HG03460 (cell line): ENCODE results near the gene AP1M1.
"Not testable (repeated sequence)": the region's sequence is repeated elsewhere in the genome, so short reads cannot be mapped to it uniquely, and the experiment has no call there.

ENCODE experiments used
- ATAC-seq: cut with Tn5 transposase; IDR thresholded peaks from one replicate; pipeline ENCODE4 v1.9.1; 2021; ENCODE audit not compliant: unreplicated experiment

Gene AP1M1

GRCh38 chr19:16197622-16198369 is at the start of gene AP1M1:
AP1M1 (plus strand) TSS chr19:16197911; CDS start chr19:16198027, 116 bp downstream.
- peak; percentile 65 for ATAC-seq

GRCh38 chr19:16148443-16149229 is 49.1 kb upstream of the AP1M1 start:
- no peak for ATAC-seq

GRCh38 chr19:16153582-16154336 is 44.0 kb upstream of the AP1M1 start:
- no peak for ATAC-seq

DNA sequence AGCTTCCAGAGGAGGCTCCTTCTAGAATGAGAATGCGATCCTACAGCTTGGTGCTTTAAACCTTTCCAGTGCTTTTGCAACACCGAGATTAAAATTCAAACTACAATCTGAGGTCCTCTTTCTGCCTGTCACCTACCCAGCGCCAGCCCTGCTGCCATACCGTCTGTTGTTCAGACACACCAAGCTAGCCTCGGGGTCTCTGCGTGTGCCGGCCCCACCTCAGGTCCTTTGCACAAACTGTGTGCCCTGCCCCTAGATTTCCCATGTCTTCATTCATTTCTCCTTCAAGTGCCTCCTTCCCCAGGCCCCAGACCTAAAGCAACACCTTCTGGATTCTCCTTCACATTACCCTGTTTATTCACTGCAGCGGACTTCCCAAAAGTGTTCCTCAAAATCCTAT is 43.2 kb upstream of the AP1M1 start:
- ATAC-seq = no peak

- ATAC-seq = no peak
Measured at GRCh38 chr19:16155128-16155527, 42.6 kb upstream of the AP1M1 start.

- ATAC-seq = no peak
Measured at GRCh38 chr19:16156904-16157303, 40.8 kb upstream of the AP1M1 start.

DNA sequence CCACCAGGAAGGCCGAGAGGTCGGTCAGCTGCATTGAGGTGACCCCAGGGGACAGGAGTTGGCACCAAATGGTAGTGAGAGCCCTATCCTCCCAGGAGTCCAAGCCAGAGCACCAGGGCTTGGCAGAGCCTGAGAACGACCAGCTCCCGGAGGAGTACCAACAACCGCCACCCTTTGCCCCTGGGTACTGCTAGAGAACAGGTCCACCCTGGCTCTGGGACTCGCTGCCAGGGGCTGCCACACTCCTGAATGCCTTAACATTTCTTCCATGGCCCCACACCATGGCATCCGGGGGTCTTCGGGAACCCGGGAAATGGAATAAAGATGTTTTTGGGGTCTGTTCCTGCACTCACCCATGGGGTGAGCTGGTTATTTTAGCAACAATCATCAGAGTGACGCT is 40.1 kb upstream of the AP1M1 start:
- ATAC-seq = no peak

GRCh38 chr19:16159655-16160054 is 38.1 kb upstream of the AP1M1 start:
- ATAC-seq = no peak

DNA sequence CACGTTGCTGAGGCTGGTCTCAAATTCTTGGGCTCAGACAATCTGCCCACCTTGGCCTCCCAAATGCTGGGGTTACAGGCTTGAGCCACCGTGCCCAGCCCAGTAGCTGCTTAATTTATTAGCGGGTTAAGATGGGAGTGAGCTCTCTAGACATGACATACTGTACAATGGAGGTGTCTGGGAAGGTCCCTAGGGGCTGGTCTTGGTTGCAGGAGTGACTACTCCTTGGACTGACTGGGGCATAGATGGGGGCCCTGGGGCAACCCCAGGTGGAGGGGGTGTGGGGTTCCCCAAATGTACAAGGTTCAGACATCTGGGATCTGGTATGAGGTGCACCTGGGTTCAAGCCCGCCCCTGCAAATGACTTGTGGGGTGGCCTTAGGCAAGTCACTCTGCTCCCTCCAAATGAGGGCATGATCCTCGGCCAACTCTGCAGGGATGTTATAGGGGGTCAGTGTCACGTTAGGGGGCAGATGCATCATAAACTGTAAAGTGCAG is 37.2 kb upstream of the AP1M1 start:
- ATAC-seq = no peak

DNA sequence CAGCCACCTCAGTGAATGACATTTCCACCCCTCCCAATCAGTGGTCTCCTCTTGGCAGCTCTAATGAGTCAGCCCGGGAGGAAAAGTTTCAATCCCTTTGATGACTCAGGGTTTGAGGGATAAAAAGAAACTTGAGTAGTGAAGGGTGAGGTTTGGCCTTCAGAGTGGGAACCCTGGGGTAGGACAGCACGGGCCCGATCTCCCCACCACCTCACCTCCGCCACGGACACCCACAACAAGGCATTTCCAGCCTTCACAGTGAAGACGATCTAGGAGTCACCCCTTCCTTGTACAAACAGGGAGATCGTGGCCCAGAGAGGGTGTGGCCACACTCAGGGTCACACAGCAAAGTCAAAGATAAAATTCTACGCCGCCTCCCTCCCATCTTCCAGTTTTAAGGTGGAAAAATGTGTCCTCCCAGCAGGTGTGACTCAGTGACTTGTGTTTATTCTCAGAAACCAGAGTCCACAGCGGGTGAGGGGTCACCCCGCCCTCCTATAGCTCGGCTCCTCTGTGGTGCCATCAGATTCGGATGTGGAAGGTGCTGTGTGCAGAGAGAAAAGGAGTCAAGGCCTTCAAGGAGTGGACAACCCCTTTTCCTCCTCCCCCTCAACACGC is 36.7 kb upstream of the AP1M1 start:
- no peak for ATAC-seq

DNA sequence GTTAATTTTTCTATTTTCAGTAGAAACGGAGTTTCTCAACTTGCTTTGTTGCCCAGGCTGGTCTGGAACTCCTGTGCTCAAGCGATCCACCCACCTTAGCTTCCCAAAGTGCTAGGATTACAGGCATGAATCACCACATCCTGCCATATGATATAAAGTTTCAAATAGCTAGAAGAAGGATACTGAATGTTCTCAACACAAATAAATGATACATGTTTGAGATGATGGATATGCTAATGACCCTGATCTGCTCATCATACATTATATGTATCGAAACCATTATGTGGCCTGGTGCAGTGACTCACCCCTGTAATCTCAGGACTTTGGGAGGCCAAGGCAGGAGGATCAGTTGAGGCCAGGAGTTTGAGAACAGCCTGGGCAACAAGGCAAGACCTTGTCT is 35.9 kb upstream of the AP1M1 start:
- ATAC-seq = no peak

DNA sequence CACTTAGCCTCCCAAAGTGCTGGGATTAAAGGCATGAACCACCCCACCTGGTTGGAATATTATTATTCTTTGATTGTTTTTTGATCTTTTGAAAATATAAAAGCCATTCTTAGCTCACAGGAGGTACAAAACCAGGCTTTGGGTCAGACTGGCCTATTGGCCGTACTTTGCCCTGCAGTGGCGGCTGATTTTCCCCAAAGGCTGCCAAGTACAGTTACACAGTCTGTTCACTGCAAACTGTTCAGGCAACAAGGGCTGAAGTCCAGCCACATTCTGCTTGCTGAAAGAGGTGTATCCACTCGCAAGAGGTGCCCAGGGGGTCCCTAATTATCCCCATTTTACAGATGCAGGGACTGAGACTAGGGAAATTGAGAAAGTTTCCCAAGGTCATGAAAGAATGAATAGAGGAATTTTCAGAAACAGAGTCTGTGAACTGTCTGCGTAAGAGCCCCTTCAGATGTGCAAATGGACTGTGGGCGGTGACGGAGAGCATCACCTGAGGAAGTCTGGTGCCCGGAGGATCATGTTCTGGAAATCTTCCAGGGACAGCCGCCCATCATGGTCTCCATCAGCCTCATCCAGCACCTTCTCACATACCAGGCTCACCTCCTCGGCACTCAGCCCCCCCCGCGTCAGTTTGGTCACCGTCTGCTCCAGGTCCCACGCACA is 33.4 kb upstream of the AP1M1 start:
- no peak for ATAC-seq

- no peak for ATAC-seq
Measured at GRCh38 chr19:16166417-16166816, 31.3 kb upstream of the AP1M1 start.

DNA sequence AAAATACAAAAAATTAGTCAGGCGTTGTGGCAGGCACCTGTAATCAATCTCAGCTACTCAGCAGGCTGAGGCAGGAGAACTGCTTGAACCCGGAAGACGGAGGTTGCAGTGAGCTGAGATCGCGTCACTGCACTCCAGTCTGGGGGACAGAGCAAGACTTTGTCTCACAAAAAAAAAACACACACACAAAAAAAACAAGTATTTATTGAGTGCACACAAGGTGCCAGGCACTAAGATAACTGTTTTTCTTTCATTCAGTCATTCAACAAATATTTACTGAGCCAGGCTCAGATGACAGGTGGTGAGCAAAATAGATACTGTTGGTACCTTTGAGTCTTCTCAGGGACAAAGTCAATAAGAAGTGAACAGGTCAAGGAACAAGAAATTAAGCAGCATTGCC is 30.7 kb upstream of the AP1M1 start:
- ATAC-seq = no peak

DNA sequence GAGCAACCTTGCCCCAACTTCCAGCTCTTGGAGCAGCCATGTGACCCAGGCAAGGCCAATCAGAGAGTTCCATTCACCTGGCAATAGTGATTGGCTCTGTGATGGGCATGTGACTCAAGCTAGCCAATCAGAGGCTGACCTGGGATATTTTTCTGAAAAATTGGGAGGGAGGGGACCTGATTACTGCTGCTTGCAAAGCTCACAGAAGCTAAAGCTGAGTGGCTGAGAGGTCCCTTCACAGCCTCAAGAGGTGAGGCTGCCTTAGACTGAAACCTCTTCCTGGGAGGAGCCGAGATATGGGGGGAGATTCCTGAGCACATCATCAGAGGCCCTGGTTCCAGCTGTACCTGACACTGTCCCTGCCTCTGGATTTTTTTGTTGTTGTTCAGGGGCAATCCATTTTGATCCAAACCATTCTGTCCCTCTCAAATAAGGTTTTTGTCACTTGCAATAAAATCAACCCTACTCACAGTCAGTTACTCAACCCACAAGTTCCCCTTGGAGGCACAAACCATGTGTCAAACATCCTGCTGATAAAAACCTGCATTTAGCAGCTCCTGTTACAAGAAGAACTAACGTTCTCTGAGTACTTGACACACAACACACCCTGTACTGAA is 29.1 kb upstream of the AP1M1 start:
- ATAC-seq = no peak

GRCh38 chr19:16170134-16170533 is 27.6 kb upstream of the AP1M1 start:
- no peak for ATAC-seq

DNA sequence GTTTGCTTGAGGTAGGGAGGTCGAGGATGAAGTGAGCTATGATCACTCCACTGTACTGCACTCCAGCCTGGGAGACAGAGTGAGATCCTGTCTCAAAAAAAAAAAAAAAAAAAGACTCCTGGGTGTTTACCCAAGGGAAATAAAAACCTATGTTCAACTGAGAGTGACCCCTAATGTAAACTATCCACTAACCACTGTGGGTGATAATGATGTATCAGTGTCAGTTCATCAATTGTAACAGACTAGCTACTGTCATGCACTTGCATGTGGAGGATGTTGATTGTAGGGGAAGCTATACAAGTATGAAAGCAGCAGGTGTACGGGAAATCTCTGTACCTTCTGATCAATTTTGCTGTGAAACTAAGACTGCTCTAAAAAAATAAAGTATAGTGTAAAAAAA is 21.8 kb upstream of the AP1M1 start:
- no peak for ATAC-seq

GRCh38 chr19:16178866-16179265 is 18.8 kb upstream of the AP1M1 start:
- ATAC-seq = not testable (repeated sequence)

DNA sequence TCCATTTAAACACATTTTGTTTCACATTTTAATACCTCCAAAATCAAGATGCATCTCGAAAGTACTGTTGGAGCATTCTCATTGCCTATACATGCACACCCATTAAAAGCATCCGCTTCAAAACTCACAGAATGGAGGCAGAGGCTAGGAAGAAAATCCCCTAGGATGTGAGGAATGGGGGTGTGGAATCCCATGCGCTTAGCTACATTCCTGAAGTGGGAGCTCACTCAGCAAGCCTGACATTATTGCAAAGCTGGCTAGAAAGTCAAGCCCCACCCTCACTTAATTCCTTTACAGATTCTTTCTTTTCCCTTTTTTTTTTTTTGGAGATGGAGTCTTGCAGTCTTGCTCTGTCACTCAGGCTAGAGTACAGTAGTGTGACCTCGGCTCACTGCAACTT is 17.1 kb upstream of the AP1M1 start:
- no peak for ATAC-seq

DNA sequence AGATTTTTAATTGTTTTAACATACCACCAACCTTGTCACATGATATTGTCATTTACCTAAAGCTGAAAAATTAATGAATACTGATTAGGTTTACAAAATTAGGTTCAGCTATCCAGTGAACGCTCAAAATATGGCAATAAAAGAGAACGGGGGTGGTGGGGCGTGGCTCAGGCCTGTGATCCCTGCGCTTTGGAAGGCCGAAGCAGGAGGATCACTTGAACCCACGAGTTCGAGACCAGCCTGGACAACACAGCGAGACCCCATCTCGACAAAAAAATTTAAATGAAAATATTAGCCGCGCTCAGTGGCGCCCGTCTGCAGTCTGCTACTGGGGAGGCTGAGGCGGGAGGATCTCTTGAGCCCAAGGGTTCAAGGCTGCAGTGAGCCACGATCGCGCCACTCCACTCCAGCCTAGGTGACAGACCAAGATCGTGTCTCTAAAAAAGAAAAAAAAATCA is 13.0 kb upstream of the AP1M1 start:
- ATAC-seq = no peak
